Activated B cell treated with CpG ODN at 0.5 μM for 24 hours (primary cell): ENCODE data around the gene LDB3. TPM values are rescaled to one million over a fixed set of nuclear protein-coding genes. Genes with fewer than 3 reads are reported as not detected.

Source experiments
- ATAC-seq: fragments of 200-7000 bp; cut with Tn5 transposase; one replicate; pipeline ENCODE4 v1.10.0; 2021; ENCODE audit warnings: low read depth, mild to moderate bottlenecking, moderate library complexity
- CTCF ChIA-PET: fragments of 350-600 bp; sonication (Branson Sonifier 250); formaldehyde crosslinking; loops from one replicate; lab custom pipeline; 2021; ENCODE audit warnings: antibody characterized with exemption; lab: Charles Lee
- POLR2A ChIA-PET: fragments of 350-600 bp; sonication (Branson Sonifier 250); formaldehyde crosslinking; loops from one replicate; lab custom pipeline; 2021; ENCODE audit warnings: antibody characterized with exemption; lab: Charles Lee
- DNase-seq: peaks from one replicate; pipeline ENCODE4 v3.0.0; 2022
- H3K27ac Mint-ChIP-seq: one replicate; pipeline ENCODE4 v1.8.0; 2020; ENCODE audit warnings: mixed read lengths
- H3K27me3 Mint-ChIP-seq: one replicate; pipeline ENCODE4 v1.8.0; 2021; ENCODE audit warnings: mixed read lengths
- H3K36me3 Mint-ChIP-seq: one replicate; pipeline ENCODE4 v1.8.0; 2021; ENCODE audit warnings: low read depth, mixed read lengths
- H3K4me1 Mint-ChIP-seq: one replicate; pipeline ENCODE4 v1.8.0; 2021; ENCODE audit warnings: mixed read lengths
- H3K4me3 Mint-ChIP-seq: one replicate; pipeline ENCODE4 v1.8.0; 2020; ENCODE audit warnings: mild to moderate bottlenecking, mixed read lengths
- H3K9me3 Mint-ChIP-seq: one replicate; pipeline ENCODE4 v1.8.0; 2020; ENCODE audit warnings: mixed read lengths
- CTCF ChIP-seq: fragments of 200-600 bp; IDR thresholded peaks from one replicate; pipeline ENCODE4 v1.8.0; 2022; ENCODE audit warnings: antibody characterized with exemption, mild to moderate bottlenecking
- intact Hi-C: fragments of 100-400 bp; cut with micrococcal nuclease; formaldehyde crosslinking; loops from one replicate; pipeline ENCODE4 v1.15.1; 2024
- total RNA-seq: library from RNA; stranded (reverse); gene quantifications from 2 replicates; pipeline ENCODE4 v1.2.3, GENCODE V29; 2022

Gene LDB3
- total RNA-seq, 1 donor from 2014 or later: not detected

GRCh38 chr10:86718556-86718955, 50.2 kb downstream of the LDB3 start:
- intact Hi-C loops: no loop called here
- ATAC-seq: no peak
- Mint-ChIP-seq H3K27me3 (peaks cover 4% of the 10 kb centered on the region), H3K9me3 (no peaks in the 10 kb centered on the region), H3K36me3 (no peaks in the 10 kb centered on the region), H3K4me3 (no peak overlapping the region), H3K27ac (no peak overlapping the region), H3K4me1 (peaks cover 5% of the 10 kb centered on the region)
- TF ChIP-seq CTCF: no peak
- DNase-seq: no peak
- ChIA-PET CTCF (no interaction called here), POLR2A (no interaction called here)

GRCh38 chr10:86721232-86721631, 52.9 kb downstream of the LDB3 start:
- TF ChIP-seq CTCF: no peak
- DNase-seq (no peak), ATAC-seq (no peak)
- ChIA-PET CTCF (interaction anchor here (1.5 kb wide), 1 partner anchor 10 kb away, joined by 3 read pairs; no protein-coding TSS in a partner anchor), POLR2A (no interaction called here)
- H3K27ac Mint-ChIP-seq: no peak overlapping the region
- intact Hi-C loops: no loop called here
- peaks cover 5% of the 10 kb centered on the region for H3K4me1 Mint-ChIP-seq
- H3K4me3 Mint-ChIP-seq: no peak overlapping the region
- H3K9me3 Mint-ChIP-seq: no peaks in the 10 kb centered on the region
- no peaks in the 10 kb centered on the region for H3K36me3 Mint-ChIP-seq
- peaks cover 6% of the 10 kb centered on the region for H3K27me3 Mint-ChIP-seq

GRCh38 chr10:86723009-86723408, 54.7 kb downstream of the LDB3 start:
- DNase-seq (no peak), ATAC-seq (no peak)
- Mint-ChIP-seq H3K9me3 (no peaks in the 10 kb centered on the region), H3K4me1 (peaks cover 5% of the 10 kb centered on the region), H3K27ac (no peak overlapping the region), H3K36me3 (no peaks in the 10 kb centered on the region), H3K27me3 (peaks cover 11% of the 10 kb centered on the region), H3K4me3 (no peak overlapping the region)
- ChIA-PET CTCF (no interaction called here), POLR2A (no interaction called here)
- TF ChIP-seq CTCF: no peak
- intact Hi-C loops: no loop called here

- H3K4me3 Mint-ChIP-seq: no peak overlapping the region
- CTCF ChIA-PET: interaction anchor here (1.3 kb wide), 1 partner anchor 31 kb away, joined by 3 read pairs; no protein-coding TSS in a partner anchor
- peaks cover 15% of the 10 kb centered on the region for H3K27me3 Mint-ChIP-seq
- DNase-seq (no peak), ATAC-seq (no peak)
- no peak for TF ChIP-seq CTCF
- H3K36me3 Mint-ChIP-seq: no peaks in the 10 kb centered on the region
- H3K27ac Mint-ChIP-seq: no peak overlapping the region
- POLR2A ChIA-PET: no interaction called here
- peaks cover 5% of the 10 kb centered on the region for H3K4me1 Mint-ChIP-seq
- H3K9me3 Mint-ChIP-seq: no peaks in the 10 kb centered on the region
- intact Hi-C loops: no loop called here
These were observed 56.1 kb downstream of the LDB3 start for GRCh38 chr10:86724445-86724844.

GRCh38 chr10:86725980-86726676, 57.8 kb downstream of the LDB3 start:
- H3K9me3 Mint-ChIP-seq: no peaks in the 10 kb centered on the region
- ATAC-seq (no peak), DNase-seq (no peak)
- ChIA-PET CTCF (no interaction called here), POLR2A (no interaction called here)
- H3K27me3 Mint-ChIP-seq: peaks cover 17% of the 10 kb centered on the region
- intact Hi-C loops: no loop called here
- no peak for TF ChIP-seq CTCF
- peaks cover 5% of the 10 kb centered on the region for H3K4me1 Mint-ChIP-seq
- no peak overlapping the region for H3K27ac Mint-ChIP-seq
- H3K4me3 Mint-ChIP-seq: no peak overlapping the region
- no peaks in the 10 kb centered on the region for H3K36me3 Mint-ChIP-seq
